DMS114 treated with DMSO at 0.1 percent for 48 hours (cell line): ENCODE results near the gene SLC30A2.
"Not testable (repeated sequence)": the region's sequence is repeated elsewhere in the genome, so short reads cannot be mapped to it uniquely, and the experiment has no call there.

Experiments used
- DNase-seq: peaks from one replicate; lab custom pipeline; 2025; ENCODE audit not compliant: unreplicated experiment; lab: John Stamatoyannopoulos, UW

Gene SLC30A2, protein sequence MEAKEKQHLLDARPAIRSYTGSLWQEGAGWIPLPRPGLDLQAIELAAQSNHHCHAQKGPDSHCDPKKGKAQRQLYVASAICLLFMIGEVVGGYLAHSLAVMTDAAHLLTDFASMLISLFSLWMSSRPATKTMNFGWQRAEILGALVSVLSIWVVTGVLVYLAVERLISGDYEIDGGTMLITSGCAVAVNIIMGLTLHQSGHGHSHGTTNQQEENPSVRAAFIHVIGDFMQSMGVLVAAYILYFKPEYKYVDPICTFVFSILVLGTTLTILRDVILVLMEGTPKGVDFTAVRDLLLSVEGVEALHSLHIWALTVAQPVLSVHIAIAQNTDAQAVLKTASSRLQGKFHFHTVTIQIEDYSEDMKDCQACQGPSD

DNA sequence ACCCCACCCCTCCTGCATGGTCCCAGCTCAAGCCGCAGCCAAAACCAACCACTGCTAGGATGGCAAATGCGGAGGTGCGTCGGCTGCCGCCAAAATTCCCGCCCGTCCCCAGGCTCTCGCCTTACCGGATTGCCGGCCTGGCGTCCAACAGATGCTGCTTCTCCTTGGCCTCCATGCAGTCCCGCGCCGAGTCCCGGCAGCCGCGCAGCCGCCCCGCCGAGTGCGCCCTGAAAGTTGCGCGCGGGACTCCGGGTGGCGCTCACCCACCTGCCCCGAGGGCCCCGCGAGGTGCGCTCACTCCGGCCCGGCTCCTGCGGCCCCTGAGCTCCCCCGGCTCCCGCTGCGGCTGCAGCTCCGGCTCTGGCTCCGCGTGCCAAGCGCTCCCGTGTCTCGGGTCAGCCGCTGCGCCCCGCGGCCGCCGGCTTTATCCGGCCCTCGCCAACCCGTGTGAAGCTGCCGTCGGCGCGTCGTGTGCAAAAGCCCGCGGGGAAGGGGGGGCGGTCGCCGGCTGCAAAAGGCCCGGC is at the start of gene SLC30A2:
SLC30A2 (minus strand) TSS at position 397 of the 524 bp plus-strand sequence; CDS start at position 175, 222 bp downstream.
- DNase-seq, result no peak

- no peak for DNase-seq
Observed at GRCh38 chr1:26094677-26095383, 48.9 kb upstream of the SLC30A2 start.

DNA sequence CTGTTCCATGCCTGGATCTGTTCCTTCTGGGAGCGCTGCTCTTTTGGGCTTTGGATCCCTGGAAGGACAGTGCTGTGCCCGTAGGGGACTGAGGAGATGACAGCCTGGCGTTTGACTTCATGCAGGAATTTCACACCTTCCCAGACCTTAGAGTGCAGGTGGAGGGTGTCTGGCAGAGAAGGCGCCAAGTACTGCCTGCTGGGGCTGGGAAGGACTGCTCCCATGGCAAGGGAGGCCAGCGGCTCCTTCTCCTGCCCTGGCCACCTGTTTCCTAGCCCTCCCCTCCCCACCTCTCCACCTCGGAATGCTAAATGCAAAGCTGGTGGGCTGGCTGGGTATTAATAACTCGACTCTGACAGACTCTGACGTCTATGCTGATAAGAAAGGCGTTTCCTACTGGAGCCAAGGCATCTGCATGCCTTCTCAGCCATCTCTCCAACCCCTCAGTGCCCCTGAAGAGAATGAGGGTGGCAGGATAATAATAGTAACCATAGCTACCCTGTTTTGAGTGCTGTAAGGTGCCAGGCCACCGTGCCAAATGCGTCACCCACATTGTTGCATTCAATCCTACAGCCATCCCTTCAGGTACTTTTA is 48.3 kb upstream of the SLC30A2 start:
- no peak for DNase-seq

DNA sequence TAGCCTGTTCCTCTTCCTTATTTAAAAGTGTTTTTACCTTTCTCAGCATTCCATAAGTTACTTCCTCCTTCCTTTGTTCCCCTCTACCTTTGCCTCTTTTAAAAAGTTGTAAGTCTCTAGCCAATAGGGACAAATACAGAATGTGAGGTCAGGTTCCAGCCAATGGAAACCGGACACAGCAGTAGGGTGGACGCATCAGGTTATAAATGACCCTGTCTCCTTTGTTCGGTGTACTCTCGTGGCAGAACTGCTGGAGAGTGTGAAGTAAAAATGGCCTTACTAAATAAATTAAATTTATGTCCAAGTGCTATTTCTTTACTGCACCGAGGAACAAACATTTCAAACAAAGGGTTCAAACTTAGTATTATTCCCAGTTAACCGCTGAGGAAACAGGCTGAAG is 47.7 kb upstream of the SLC30A2 start:
- not testable (repeated sequence) for DNase-seq

- DNase-seq, result no peak
Observed at GRCh38 chr1:26092422-26092821, 46.5 kb upstream of the SLC30A2 start.

DNA sequence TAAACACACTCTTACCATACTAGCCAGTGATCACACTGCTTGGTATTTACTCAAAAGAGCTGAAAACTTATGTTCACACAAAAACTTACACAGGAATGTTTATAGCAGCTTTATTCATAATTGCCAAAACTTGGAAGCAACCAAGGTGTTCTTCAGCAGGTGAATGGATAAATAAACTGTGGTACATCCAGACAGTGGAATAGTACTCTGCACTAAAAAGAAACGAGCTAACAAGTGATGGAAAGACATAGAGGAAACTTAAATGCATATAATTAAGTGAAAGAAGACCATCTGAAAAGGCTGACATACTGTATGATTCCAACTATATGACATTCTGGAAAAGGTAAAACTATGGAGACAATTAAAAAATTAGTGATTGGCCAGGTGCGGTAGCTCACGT is 45.0 kb upstream of the SLC30A2 start:
- DNase-seq, result no peak

DNA sequence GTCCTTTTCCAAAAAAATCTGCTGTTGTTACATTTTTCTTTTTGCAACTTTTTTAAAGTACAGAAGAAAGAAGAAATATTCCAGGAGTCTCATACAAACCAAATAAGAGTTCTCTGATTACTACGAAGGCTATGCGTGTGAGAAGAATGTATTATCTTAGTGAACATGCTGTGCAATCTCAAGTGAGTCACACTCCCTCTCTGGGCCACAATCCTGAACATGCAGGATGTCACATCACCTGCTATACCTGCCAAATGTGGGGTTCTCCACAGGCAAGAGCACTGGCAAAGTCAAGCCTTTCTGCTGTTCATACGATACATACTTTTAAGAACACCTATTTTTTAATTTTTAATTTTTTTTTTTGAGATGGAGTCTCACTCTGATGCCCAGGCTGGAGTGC is 43.2 kb upstream of the SLC30A2 start:
- no peak for DNase-seq

DNA sequence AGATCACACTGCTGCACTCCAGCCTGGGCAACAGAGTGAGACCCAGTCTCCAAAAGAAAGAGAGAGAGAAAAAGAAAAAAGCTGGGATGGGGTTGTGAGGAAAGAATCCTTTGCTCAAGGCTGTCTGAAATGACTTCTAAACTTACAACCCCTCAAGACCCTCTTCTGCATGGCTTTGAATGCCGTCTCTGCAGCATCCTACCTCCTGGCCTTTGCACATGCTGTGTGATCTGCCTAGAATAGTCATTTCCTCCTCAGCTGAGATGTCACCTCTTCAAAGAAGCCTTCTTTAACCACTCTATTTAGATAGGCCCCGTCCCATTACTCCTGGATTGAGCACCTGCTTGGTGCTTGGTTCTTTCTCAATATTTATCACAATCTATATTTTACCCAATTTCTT is 38.9 kb upstream of the SLC30A2 start:
- DNase-seq, result no peak

GRCh38 chr1:26084091-26084561 is 38.2 kb upstream of the SLC30A2 start:
- DNase-seq, result no peak

- no peak for DNase-seq
Observed at GRCh38 chr1:26083208-26083607, 37.3 kb upstream of the SLC30A2 start.

DNA sequence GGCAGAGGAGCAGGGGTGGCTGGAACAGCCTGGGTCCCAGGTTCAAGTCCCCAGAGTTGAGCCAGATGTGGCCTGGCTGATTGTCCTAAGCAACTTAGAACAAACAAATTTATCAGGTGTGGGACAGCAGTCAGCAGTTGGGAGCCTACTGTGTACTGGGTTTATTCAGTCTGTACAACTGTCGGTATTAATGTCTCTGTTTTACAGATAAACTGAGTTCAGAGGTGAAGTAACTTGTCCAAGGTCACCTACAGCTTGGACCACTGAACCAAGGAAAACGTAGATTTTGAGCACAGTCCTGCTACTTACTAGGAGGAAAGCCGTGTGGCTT is 36.1 kb upstream of the SLC30A2 start:
- no peak for DNase-seq

- no peak for DNase-seq
Observed at GRCh38 chr1:26081267-26082019, 35.5 kb upstream of the SLC30A2 start.

GRCh38 chr1:26079960-26080814 is 34.3 kb upstream of the SLC30A2 start:
- no peak for DNase-seq

- DNase-seq, result no peak
Observed at GRCh38 chr1:26079178-26079563, 33.3 kb upstream of the SLC30A2 start.

DNA sequence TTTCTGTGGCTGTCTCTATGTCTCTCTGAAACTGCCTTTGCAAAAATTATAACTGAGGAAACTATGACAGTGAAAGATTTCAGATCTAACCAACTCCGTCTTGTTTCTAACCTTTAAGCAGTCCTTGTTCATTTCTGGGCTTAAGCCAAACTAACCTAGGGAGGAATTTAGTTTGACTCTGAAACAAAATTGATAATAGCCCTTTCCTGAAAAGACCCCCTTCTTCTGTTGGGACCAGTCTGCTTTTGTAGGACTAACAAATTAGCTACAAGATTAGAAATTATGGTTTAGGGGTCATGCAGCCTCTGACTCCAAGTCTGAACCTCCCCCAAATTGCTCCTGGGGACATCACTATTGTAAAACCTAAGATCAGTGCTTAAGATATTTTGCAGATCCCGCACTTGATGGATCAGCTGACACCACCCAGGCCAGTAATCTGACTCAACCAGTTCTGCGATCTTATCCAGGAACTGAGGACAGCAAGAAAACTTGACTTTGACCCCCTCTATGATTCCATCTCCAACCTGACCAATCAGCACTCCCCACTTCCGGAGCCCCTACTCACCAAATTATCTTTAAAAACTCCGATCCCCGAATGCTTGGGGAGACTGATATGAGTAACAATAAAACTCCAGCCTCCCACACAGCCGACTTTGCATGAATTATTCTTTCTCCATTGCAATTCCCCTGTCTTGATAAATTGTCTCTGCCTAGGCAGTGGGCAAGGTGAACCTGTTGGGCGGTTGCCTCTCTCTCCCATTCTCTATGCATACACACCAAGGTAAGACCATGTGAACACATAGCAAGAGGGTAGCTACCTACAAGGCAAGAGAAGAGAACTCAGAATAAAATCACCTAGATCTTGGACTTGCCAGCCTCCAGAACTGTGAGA is 32.6 kb upstream of the SLC30A2 start:
- no peak for DNase-seq

DNA sequence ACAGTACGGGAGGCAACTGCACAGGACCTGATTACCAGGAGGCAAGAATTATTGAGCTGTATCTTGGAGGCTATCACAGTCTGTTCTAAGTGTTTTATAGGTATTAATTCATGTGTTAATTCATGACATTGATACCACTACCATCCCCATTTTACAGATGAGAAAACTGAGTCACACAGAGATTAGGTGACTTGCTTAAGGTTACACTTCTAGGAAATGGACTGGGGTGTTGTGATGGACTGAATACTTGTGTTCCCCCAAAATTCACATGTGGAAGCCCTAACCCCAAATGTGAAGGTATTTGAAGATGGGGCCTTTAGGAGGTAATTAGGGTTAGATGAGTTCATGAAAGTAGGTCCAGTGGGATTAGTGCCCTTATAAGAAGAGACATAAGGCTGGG is 31.6 kb upstream of the SLC30A2 start:
- DNase-seq, result no peak

DNA sequence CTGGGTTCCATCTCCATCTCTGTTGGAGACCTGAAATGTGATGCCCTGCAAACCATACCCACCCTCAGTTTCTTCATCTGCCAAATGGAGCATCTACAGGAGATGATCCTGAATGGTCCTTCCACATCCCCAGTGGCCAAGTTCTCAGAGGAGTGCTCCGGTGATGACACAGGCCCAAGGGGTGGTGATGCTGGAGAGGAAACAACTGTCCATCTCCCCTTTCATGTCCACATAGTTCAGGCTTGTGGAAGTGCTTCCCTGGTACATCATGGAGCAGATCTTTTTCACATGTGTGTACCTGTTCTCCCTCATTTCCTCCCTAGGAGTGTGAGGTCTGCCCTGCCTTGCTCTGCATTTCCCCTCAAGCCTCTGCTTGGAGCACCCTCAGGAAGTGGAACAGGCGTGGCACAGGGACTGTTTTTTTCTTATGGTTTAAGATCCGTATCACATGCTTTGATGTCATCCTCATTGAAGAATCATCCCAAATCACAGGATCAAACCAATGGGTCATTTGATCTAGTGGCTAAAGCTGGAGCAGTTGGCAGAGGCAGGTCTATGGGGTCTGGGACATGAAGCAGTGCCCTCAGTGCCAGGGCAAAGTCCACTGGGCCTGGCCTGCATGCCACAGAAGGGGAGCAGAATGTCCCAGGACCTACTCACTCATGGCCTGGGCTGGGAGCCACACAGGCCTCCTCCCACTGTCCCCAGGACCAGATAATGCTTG is 29.7 kb upstream of the SLC30A2 start:
- DNase-seq, result no peak

DNA sequence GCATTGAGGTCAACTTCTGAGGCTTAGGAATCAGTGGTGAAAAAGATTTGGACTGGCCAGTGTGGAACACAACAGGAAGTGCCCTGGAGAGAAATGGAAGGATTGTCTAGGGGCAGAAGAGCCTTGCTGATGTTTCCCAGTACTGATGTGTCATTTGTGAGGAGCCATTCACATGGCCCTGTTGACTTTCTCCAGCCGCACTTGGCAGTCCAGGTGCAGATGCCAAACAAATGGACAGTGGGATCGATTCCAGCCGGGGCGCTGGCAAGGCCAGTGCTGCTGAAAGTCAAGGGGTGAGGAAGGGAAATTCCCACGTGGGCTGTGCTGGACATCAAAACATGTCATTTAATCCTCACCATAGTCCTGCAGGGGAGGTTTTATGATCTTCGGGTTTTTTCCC is 26.4 kb upstream of the SLC30A2 start:
- DNase-seq, result no peak

DNA sequence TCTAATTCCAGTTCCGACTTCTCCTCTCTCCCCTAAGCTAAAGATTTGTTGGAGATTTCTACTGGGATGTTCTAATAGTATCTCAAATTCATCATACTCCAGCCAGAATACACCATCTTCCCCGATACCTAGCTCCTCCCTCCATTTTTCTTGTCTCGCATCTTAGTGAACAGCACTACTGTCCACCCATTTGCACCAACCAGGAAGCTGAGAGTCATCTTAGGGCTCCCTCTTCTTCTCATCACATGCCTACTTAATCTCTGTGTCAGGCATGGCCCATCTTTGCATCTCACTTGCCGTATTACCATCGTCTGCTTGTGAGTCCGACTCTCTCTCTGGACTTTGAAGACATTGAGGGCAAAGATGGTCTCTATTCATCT is 25.0 kb upstream of the SLC30A2 start:
- DNase-seq, result no peak
